HG03460 (cell line): ENCODE data around the gene ARID5B.

Experiments
- ATAC-seq: cut with Tn5 transposase; IDR thresholded peaks from one replicate; pipeline ENCODE4 v1.9.1; 2021; ENCODE audit not compliant: unreplicated experiment

ARID5B gene

GRCh38 chr10:62083412-62084267 lies 182.1 kb downstream of the ARID5B start:
- ATAC-seq: no peak

- no peak for ATAC-seq
Measured at GRCh38 chr10:62084451-62084850, 183.0 kb downstream of the ARID5B start.

DNA sequence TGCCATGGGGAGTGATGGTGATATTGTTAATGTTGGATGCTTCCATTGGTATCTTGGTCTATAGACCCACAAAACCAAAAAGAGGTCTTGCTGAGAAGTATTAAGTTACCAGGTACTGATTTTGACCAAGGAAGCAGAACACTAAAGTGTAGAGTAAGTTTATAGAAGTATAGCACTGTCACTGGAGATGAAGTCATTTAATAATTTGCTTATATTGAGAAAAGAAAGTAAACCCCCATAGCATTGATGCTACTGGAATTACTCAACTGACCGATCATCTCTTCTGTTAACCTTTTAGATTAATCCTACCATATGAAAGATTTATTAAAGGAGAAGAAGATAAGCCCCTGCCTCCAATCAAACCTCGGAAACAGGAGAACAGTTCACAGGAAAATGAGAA lies 183.9 kb downstream of the ARID5B start:
- ATAC-seq: no peak

DNA sequence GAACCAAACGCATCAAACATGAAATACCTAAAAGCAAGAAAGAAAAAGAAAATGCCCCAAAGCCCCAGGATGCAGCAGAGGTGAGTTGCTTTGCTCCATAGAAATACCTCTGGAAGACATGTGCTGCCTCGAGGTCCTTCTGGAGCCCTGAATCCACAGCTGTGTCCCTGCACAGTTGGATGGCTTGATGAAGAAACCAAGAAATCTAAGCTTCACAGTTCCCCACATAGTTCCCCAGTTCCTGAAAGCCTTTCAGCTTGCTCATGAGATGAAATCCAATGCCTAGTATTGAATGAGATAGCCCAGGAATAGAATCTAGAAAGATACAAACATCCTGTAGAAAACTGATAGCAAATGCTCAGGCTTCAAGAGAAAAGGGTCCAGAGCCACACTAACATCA lies 184.3 kb downstream of the ARID5B start:
- no peak for ATAC-seq

GRCh38 chr10:62087329-62087728 lies 185.8 kb downstream of the ARID5B start:
- ATAC-seq: no peak

DNA sequence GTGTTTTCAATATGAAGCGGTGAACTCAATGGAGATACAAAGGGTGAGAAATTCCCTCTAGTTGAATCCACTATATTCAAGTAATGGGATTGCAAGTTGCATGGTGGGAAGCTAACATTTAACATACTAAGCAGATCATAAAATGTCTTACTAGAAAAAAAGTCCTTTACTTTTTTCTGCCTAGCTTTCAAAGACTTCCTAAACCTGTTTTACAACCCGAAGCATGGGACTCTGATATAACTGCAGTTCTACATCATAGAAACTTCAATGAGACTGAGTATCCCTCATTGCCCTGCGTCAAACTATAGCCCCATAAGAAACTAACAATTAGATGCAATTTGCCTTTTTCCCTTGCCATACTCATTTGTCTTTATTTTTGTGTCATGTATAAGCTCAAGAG lies 187.3 kb downstream of the ARID5B start:
- ATAC-seq: no peak

DNA sequence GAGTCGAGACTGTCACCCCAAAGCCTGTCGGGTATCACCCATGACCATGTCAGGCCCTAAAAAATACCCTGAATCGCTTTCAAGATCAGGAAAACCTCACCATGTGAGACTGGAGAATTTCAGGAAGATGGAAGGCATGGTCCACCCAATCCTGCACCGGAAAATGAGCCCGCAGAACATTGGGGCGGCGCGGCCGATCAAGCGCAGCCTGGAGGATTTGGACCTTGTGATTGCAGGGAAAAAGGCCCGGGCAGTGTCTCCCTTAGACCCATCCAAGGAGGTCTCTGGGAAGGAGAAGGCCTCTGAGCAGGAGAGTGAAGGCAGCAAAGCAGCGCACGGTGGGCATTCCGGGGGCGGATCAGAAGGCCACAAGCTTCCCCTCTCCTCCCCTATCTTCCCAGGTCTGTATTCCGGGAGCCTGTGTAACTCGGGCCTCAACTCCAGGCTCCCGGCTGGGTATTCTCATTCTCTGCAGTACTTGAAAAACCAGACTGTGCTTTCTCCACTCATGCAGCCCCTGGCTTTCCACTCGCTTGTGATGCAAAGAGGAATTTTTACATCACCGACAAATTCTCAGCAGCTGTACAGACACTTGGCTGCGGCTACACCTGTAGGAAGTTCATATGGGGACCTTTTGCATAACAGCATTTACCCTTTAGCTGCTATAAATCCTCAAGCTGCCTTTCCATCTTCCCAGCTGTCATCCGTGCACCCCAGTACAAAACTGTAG lies 191.0 kb downstream of the ARID5B start:
- ATAC-seq: no peak

GRCh38 chr10:62093863-62094291 lies 192.4 kb downstream of the ARID5B start:
- no peak for ATAC-seq

GRCh38 chr10:62095181-62096122 lies 194.0 kb downstream of the ARID5B start:
- ATAC-seq: no peak

GRCh38 chr10:62096256-62096933 lies 194.9 kb downstream of the ARID5B start:
- ATAC-seq: no peak

- ATAC-seq: no peak
Measured at GRCh38 chr10:62098278-62099121, 197.0 kb downstream of the ARID5B start.

GRCh38 chr10:62099299-62099698 lies 197.8 kb downstream of the ARID5B start:
- no peak for ATAC-seq

- ATAC-seq: no peak
Measured at GRCh38 chr10:62103857-62104256, 202.4 kb downstream of the ARID5B start.

GRCh38 chr10:62106929-62107519 lies 205.5 kb downstream of the ARID5B start:
- no peak for ATAC-seq

DNA sequence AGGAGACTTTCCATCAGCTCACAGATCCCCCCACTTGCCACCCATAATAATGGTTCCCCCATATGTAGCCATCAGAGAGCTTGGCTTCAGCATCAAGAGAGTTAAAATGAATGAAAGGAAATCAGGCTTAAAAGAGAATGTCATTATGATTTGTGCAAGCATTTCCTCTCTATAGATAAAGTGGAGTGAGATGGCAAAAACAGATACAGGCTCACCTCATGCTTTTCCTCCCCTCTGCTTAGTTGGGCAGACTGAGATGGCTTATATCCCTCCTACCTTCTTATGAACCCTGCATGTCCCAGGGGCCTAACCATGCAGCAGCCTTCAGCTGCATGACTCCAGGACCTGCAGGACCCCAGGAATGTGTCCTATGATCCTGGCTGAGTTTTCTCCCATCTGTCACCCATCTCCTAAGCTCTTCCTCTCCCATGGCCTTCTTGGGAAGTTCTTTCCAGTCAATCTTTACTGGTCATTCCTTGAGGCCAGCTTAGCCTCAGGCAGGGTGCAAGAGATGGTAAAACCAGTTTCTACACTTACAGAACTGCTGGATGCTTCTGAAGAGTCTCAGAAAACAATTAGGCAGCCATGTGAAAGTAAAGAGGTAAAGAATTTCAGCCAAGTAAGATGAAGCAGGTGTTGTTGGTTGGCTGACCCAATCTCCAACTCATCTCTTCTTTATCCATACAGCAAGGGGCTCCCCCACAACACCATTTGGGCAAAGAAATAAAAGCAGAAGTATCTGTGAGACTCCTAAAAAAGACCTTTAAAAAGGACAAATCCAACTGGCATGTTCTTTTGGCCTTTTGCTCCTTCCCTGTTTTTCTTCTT lies 207.5 kb downstream of the ARID5B start:
- ATAC-seq: peak; percentile 29

GRCh38 chr10:62109587-62110293 lies 208.2 kb downstream of the ARID5B start:
- peak; percentile 73 for ATAC-seq

GRCh38 chr10:62112300-62112699 lies 210.8 kb downstream of the ARID5B start:
- no peak for ATAC-seq

DNA sequence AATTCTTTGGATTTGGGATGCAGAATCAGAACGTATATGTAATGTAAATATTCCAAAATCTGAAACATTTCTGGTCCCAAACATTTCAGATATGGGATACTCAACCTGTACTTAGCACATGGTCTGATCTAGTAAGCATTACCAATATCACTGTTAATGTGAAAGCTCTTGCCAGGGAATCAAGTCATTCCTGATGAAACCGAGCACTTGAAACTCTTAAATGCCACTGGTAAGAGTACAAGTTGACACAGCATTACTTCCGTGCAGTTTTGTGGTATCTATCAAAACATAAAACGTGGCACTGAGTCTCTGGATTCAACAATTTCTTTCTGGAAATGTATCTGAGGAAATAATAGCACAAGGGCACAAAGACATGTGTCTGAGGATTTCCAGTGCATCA lies 211.5 kb downstream of the ARID5B start:
- no peak for ATAC-seq
